ENCODE measurements around the gene HPRT1.

DNA sequence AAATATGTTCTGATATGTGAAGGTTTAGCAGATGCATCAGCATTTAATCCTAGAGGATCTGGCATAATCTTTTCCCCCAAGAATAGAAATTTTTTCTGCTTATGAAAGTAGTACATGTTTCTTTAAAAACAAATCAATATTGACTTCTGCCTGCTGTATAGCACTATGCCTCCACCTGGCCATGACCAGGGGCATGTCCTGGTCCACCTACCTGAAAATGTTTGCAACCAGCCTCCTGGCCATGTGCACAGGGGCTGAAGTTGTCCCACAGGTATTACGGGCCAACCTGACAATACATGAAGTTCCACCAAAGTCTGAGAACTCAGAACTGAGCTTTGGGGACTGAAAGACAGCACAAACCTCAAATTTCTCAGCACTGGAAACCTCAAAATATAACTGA lies 10.0 kb downstream of the HPRT1 start:
- TF ChIP-seq, protein P1, sequence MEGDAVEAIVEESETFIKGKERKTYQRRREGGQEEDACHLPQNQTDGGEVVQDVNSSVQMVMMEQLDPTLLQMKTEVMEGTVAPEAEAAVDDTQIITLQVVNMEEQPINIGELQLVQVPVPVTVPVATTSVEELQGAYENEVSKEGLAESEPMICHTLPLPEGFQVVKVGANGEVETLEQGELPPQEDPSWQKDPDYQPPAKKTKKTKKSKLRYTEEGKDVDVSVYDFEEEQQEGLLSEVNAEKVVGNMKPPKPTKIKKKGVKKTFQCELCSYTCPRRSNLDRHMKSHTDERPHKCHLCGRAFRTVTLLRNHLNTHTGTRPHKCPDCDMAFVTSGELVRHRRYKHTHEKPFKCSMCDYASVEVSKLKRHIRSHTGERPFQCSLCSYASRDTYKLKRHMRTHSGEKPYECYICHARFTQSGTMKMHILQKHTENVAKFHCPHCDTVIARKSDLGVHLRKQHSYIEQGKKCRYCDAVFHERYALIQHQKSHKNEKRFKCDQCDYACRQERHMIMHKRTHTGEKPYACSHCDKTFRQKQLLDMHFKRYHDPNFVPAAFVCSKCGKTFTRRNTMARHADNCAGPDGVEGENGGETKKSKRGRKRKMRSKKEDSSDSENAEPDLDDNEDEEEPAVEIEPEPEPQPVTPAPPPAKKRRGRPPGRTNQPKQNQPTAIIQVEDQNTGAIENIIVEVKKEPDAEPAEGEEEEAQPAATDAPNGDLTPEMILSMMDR (IDR thresholded peaks at IDR 0.05), result no peak
- TF ChIP-seq POLR2A (IDR thresholded peaks at IDR 0.05), result no peak

All from vagina (tissue), 2 donors.